ENCODE measurements around the gene SERPINB7.

The SERPINB7 gene

GRCh38 chr18:63844254-63844653, 69.0 kb downstream of the SERPINB7 start:
- DNase-seq (ENCODE audit: low read depth in 2 of 2) = no peak

- DNase-seq (ENCODE audit: low read depth in 2 of 2) = no peak
Observed at GRCh38 chr18:63848159-63848558, 72.9 kb downstream of the SERPINB7 start.

DNA sequence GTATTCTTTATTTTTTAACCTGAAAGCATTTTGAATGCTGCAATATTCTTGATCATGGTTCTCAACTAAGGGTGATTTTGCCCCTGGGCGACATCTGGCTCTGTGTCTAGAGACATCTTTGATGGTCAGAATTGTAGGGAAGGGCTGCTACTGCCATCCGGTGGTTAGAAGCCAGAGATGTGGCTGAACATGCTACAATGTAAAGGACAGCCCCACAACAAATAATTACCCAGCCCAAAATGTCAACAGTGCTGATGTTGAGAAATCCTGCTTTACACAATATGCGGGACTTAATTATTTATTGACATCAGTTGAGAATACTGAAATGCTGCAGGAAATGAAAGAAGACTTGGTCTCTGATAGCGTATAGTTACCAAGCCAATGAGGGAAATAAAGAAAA, 74.8 kb downstream of the SERPINB7 start:
- no peak for DNase-seq (ENCODE audit: low read depth in 2 of 2)

GRCh38 chr18:63850636-63851035, 75.4 kb downstream of the SERPINB7 start:
- DNase-seq (ENCODE audit: low read depth in 2 of 2) = no peak

Data from activated CD4-positive, alpha-beta T cell treated with anti-CD3 and anti-CD28 coated beads for 24 hours (primary cell).